SU-DHL-6 (cell line): ENCODE results near the gene VAV3.

ENCODE experiments used
- EZH2phosphoT487 ChIP-seq: fragments of 200-600 bp; sonication (generic), shearing (Covaris generic); conservative IDR thresholded peaks from 2 replicates; pipeline ENCODE4 v1.6.1; 2018; ENCODE audit warnings: mild to moderate bottlenecking, antibody characterized with exemption, low read length, moderate library complexity, mixed read lengths
- TF ChIP-seq, protein P1 (sequence below): fragments of 200-600 bp; sonication (generic); IDR thresholded peaks from one replicate; pipeline ENCODE4 v1.5.1; 2017; ENCODE audit warnings: antibody characterized with exemption, mild to moderate bottlenecking, low read length, moderate library complexity; ENCODE audit not compliant: insufficient read depth, poor library complexity, severe bottlenecking

DNA sequence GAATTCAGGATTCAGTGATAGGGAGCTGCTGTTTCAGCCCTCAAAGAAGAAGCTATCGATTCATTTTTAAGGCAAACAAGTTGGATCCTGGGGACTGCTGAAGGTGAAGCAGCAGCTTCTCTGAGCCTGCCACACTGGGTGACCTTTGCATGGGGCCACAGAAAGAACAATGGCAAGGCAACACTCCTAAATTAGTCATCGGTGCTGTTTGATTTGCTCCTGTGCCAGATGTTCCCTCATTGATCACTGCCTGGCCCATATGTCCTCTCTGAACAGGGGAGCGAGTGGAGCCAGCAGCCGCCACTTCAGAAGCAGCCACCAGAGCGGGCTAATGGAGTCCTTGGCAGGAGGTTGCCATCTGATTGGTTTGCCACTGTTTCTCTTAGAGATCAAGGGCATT is 432.7 kb downstream of the VAV3 start:
- TF ChIP-seq, protein P1, sequence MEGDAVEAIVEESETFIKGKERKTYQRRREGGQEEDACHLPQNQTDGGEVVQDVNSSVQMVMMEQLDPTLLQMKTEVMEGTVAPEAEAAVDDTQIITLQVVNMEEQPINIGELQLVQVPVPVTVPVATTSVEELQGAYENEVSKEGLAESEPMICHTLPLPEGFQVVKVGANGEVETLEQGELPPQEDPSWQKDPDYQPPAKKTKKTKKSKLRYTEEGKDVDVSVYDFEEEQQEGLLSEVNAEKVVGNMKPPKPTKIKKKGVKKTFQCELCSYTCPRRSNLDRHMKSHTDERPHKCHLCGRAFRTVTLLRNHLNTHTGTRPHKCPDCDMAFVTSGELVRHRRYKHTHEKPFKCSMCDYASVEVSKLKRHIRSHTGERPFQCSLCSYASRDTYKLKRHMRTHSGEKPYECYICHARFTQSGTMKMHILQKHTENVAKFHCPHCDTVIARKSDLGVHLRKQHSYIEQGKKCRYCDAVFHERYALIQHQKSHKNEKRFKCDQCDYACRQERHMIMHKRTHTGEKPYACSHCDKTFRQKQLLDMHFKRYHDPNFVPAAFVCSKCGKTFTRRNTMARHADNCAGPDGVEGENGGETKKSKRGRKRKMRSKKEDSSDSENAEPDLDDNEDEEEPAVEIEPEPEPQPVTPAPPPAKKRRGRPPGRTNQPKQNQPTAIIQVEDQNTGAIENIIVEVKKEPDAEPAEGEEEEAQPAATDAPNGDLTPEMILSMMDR, result no peak
- TF ChIP-seq EZH2phosphoT487, result no peak
